AG20443 (cell line): ENCODE data around the gene RPUSD2.

Experiments
- DNase-seq: peaks from one replicate; pipeline ENCODE4 v3.0.0; 2012; ENCODE audit warnings: low spot score, mixed read lengths

Gene RPUSD2

GRCh38 chr15:40569129-40569953, at the start of gene RPUSD2:
RPUSD2 (plus strand) TSS chr15:40569299; CDS start chr15:40569338, 39 bp downstream.
- DNase-seq: peak; percentile 96

- DNase-seq: no peak
Measured at GRCh38 chr15:40523611-40524010, 45.5 kb upstream of the RPUSD2 start.

GRCh38 chr15:40525855-40526254, 43.2 kb upstream of the RPUSD2 start:
- no peak for DNase-seq

GRCh38 chr15:40528801-40529200, 40.3 kb upstream of the RPUSD2 start:
- DNase-seq: no peak

- no peak for DNase-seq
Measured at GRCh38 chr15:40533763-40534364, 35.2 kb upstream of the RPUSD2 start.

GRCh38 chr15:40534371-40534770, 34.7 kb upstream of the RPUSD2 start:
- DNase-seq: no peak

- DNase-seq: no peak
Measured at GRCh38 chr15:40536501-40536900, 32.6 kb upstream of the RPUSD2 start.

- no peak for DNase-seq
Measured at GRCh38 chr15:40538976-40539375, 30.1 kb upstream of the RPUSD2 start.

GRCh38 chr15:40543082-40543481, 26.0 kb upstream of the RPUSD2 start:
- no peak for DNase-seq

- DNase-seq: no peak
Measured at GRCh38 chr15:40543631-40544294, 25.3 kb upstream of the RPUSD2 start.

- DNase-seq: no peak
Measured at GRCh38 chr15:40545457-40545856, 23.6 kb upstream of the RPUSD2 start.

- no peak for DNase-seq
Measured at GRCh38 chr15:40548610-40549009, 20.5 kb upstream of the RPUSD2 start.

GRCh38 chr15:40549894-40550293, 19.2 kb upstream of the RPUSD2 start:
- no peak for DNase-seq

- no peak for DNase-seq
Measured at GRCh38 chr15:40550341-40551037, 18.6 kb upstream of the RPUSD2 start.

GRCh38 chr15:40554161-40554525, 15.0 kb upstream of the RPUSD2 start:
- DNase-seq: no peak

- DNase-seq: no peak
Measured at GRCh38 chr15:40555876-40556275, 13.2 kb upstream of the RPUSD2 start.

GRCh38 chr15:40558952-40559742, 10.0 kb upstream of the RPUSD2 start:
- DNase-seq: no peak

GRCh38 chr15:40562691-40563090, 6.4 kb upstream of the RPUSD2 start:
- DNase-seq: no peak

GRCh38 chr15:40563426-40563825, 5.7 kb upstream of the RPUSD2 start:
- no peak for DNase-seq

- DNase-seq: peak; percentile 99
Measured at GRCh38 chr15:40564591-40565332, 4.3 kb upstream of the RPUSD2 start, which contains the start of gene CCDC32. CCDC32 (minus strand) TSS chr15:40565042; CDS start chr15:40563015, 2,027 bp downstream.
